ENCODE results near the gene GIPR. TPM values are rescaled to one million over a fixed set of nuclear protein-coding genes. Genes with fewer than 3 reads are reported as not detected.

Gene GIPR
- total RNA-seq = 10 to 100 TPM in 1 of 4 donors, 1 to 10 TPM in 2, under 1 TPM in 1; 0.34 to 20.0 (median 1.4) TPM

GRCh38 chr19:45667620-45668341 is at the start of gene GIPR:
Gene GIPR (plus strand): TSS chr19:45668221. CDS start chr19:45669521, 1,300 bp downstream.
- no peak for TF ChIP-seq CTCF (IDR thresholded peaks at IDR 0.05; ENCODE audit: low read depth)

- no peak for TF ChIP-seq CTCF (IDR thresholded peaks at IDR 0.05; ENCODE audit: low read depth)
Measured at GRCh38 chr19:45621389-45621788, 46.6 kb upstream of the GIPR start.

DNA sequence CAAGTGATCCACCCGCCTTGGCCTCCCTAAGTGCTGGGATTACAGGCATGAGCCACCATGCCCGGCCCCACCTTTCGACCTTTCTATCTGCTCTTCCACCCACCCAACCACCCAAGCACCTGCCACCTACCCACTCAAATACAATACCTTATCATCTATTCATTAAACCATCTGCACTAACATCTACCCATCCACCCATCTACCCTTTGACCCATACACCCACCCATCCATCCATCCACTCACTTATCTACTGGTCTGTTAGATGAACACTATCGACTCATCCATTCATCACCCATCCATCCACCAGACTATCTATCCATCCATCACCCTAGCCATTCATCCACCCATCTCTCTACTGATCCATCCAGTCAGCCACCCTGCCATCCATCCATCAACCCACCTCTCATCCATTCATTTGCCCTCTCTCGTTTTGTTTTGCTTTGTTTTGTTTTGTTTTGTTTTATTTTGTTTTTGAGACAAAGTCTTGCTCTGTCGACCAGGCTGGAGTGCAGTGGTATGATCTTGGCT is 46.0 kb upstream of the GIPR start:
- TF ChIP-seq CTCF (IDR thresholded peaks at IDR 0.05; ENCODE audit: low read depth) = no peak

DNA sequence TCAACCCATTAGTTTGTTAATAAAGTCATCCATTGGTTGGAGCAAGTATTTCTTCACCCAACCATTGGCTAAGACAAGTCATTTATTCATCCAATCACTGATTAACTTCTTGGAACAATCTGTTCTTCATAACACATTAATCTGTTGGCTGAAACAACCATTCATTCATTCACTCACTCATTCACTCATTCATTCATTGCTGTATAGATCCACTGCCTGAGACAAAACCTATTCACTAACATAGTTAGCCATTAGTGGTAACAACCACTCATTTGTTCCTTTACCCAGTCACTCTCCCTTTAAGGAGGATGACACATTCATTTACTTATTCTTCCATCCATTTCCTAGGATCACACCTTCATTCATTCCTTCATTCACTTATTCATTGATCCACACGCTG is 44.0 kb upstream of the GIPR start:
- no peak for TF ChIP-seq CTCF (IDR thresholded peaks at IDR 0.05; ENCODE audit: low read depth)

- no peak for TF ChIP-seq CTCF (IDR thresholded peaks at IDR 0.05; ENCODE audit: low read depth)
Measured at GRCh38 chr19:45629704-45630103, 38.3 kb upstream of the GIPR start.

DNA sequence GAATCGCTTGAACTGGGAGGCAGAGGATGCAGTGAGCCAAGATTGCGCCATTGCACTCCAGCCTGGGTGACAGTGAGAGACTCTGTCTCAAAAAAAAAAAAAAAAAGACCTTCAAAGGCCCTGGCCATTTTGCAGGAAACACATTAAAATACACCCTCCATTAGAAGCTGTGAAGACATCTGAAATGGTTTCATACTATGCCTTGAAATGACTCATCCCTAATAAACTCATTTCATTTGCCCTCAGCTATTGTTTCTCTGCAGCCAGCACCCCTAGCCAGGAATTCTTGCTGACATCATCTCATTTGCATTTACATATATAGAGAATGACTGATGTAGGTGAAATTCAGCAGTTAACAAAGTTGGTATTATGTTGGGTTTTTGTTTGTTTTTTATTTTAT is 37.6 kb upstream of the GIPR start:
- no peak for TF ChIP-seq CTCF (IDR thresholded peaks at IDR 0.05; ENCODE audit: low read depth)

DNA sequence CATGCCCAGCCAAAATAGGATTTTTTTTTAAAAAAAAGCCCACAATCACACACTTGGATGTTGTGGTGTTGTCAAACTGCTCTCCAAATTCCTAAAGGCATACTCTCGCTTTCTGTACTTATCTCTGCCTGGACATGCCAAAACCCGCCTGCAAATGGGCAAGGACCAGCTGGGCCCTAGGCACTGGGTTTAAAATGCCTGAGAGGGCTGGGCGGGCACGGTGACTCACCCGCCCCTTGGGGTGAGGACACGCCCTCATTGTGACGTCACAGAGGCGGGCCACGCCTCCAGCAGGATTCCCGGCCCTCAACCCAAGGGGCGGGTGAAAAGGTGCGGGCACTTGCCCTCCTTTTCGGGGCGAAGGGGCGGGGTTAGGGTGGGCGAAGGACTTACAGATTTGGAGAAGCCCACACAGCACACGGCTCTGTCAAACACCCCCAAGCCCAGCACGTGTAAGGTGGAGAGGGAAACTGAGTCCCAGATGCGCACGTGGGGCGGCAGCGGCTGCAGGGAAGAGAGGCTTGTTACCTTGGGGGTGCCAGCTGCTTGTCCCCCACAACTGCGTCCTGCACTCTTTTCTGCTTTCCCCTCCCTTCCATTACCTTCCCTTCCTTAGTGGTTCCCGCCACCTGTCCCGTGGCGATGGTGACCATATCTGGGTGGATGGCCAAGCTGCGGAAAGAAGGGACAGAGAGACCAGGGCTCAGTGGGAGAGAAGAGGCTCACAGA is 35.4 kb upstream of the GIPR start:
- TF ChIP-seq CTCF (IDR thresholded peaks at IDR 0.05; ENCODE audit: low read depth) = no peak

All from subcutaneous adipose tissue (tissue), 4 donors.